OCI-LY7 (cell line): Measurements from ENCODE around the gene MRPL34.

ENCODE experiments used
- CTCF ChIP-seq: fragments of 200-600 bp; sonication (generic); conservative IDR thresholded peaks from 2 replicates; pipeline ENCODE4 v1.5.1; 2014; ENCODE audit warnings: mild to moderate bottlenecking, antibody characterized with exemption, low read length, moderate library complexity, mixed read lengths
- EZH2phosphoT487 ChIP-seq: fragments of 200-600 bp; sonication (generic); IDR thresholded peaks from 2 replicates; pipeline ENCODE4 v1.6.1; 2018; ENCODE audit warnings: low read depth, borderline replicate concordance, mild to moderate bottlenecking, mixed run types, antibody characterized with exemption, low read length, moderate library complexity, mixed read lengths

DNA sequence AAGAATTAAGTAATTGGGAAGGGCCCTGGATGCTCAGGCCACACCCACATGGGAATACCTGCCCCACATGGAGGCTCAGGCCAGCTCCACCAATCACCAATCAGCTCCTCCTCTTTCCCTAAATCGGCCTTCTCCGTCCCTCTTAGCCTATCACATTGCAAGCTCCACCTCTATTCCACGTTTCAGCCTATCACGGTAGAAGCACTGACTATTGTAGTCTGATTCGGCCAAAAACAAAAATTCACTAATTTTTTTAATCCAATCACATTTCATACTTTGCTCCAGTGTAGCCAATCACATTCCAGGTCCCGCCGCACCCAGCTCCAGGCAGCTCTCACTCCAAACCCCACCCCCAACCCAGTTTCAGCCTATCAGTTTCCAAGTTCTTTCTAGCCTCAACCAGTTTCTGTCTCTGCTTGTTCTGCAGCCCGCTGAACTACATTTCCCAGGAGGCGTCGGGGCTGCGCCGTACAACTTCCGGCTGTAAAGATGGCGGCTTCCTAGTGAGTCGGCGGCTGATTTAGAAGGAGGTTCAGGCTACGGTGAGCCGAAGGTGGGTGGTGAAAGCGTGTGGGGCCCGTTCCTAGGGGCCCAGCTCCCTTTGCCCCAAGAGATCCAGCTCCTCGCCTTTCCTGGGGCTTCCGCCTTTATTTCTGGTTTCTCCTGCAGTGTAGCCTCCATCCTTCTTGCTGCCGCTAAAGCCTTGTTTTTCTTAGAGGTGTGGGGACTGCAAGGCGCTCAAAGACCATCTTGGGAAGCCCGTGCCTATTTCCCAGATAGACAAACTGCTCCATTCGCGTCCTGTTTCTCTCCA, 38.5 kb upstream of the MRPL34 start, which contains the start of gene BABAM1:
- TF ChIP-seq CTCF (no peak), EZH2phosphoT487 (no peak)
